HG03025 (cell line): Measurements from ENCODE around the gene QRICH1.

Experiments
- ATAC-seq: cut with Tn5 transposase; IDR thresholded peaks from one replicate; pipeline ENCODE4 v1.9.1; 2021; ENCODE audit warnings: mild to moderate bottlenecking, moderate library complexity; ENCODE audit not compliant: unreplicated experiment, low FRiP score

The QRICH1 gene

DNA sequence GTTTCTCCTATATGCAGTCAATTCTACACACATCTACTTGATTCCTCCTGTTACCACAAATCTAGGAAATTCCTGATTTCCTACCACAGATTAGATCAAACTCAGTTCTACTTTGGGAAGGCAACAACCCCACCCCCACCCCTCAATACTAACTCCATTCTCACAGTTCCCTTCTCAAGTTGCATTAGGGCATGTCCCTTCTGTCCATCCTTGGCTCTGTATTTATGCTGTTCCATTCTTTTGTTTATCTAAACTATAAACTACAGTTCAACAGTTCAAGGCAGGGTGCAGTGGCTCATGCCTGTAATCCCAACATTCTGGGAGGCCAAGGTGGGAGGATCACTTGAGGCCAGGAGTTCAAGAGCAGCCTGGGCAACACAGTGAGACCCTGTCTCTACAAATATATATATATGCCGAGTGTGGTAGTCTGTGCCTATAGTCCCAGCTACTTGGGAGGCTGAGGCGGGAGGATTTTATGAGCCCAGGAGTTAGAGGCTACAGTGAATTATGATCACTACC lies 39.5 kb downstream of the QRICH1 start:
- ATAC-seq = no peak

DNA sequence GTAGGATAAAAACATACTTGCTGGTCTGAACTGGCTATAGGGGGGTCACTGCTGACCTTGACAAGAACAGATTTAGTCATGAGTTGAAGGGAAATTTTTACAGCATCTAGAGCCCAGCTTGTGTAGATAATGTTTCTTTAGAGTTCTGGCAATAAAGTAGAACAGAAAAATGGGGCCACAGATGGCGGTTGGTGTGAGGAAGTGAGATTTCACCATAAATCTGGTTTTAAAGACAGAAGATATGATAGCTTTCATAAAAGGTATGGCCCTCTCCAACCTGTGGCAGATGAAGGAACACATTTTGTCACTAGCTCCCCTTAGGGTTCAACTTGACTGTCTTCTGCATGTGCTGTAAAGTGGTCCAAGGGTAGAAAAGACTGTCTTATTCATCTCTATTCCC lies 40.3 kb downstream of the QRICH1 start:
- ATAC-seq = no peak

DNA sequence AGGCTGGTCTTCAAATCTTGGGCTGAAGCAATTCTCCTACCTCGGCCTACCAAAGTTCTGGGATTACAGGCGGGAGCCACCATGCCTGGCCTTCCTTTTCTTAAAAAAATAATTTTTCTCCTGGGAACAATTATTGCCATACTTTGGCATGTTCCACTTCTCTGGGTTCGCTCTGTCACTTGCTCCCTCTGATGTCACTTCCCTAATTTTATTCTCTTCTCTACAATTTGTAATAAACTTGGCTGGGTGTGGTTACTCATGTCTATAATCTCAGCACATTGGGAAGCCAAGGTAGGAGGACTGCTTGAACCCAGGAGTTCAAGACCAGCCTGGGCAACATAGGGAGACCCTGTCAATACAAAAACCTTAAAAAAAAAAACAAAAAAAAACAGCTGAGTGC lies 58.6 kb downstream of the QRICH1 start:
- no peak for ATAC-seq

DNA sequence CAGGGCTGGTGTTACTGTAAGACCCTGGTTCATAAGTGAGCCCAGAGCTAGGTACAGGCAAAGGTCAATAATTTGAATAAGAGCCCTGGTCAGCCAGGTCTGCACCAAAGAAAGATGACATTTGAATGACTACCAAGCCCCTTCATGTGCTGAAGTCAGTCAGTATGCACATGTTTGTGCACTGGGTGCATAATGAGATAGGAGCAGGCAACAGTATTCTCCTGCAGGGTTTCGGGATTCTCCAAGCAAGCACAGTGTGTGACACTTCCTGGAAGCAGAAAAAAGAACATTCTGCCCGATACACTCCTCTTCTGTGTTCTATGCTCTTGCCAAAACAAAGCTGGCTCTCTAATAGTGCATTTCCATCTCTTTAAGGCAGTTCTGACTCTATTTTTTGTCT lies 59.2 kb downstream of the QRICH1 start:
- no peak for ATAC-seq

DNA sequence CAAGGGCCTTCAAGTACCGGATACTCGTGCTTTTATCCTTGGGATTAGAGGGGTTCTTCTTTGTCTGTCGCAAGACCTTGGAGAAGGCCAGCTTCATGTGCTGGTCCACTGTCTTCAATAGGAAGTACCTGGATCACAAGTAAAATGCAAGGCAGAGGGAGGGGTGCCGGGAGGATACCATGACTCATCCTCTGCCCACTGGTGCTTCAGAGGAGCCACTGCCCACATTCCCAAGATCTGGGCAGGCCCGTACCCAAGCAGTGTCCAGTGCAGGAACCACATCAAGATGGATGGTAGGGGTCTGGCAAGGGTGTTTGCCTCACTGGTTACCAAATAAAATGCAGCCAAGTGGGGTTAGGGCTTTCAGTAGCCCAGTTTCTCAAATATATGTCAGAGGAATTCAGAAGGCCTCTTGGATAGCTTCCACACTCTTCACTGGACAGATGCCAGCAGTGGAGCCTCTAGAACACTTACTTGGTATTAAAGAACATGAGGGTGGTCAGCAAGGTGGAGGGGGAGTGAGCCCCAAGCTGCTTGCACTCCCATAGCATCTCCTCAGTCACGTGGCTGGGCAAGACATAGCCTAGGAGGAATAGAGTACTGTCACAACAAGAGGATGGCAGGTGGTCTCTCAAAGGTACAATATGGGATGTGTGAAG lies 61.1 kb downstream of the QRICH1 start:
- no peak for ATAC-seq

DNA sequence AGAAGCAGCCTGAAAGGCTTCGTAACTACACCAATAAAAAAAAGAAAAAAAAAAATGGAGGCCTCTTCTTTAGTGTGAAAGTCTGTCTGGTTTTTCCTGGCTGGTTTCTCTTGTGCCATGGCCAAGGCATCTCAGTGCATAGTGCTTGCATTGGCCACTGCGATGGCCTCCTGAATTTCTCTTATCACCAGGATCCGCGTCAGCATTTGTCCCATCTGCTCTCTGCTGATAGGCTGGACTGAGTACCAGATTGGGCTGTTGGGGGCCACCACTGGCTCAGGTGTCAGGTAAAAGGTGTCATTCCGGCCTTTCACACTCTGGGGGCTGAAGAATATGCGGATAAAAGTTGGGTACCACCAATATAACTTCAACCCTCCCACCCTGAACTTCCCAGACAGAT lies 63.5 kb downstream of the QRICH1 start:
- no peak for ATAC-seq

DNA sequence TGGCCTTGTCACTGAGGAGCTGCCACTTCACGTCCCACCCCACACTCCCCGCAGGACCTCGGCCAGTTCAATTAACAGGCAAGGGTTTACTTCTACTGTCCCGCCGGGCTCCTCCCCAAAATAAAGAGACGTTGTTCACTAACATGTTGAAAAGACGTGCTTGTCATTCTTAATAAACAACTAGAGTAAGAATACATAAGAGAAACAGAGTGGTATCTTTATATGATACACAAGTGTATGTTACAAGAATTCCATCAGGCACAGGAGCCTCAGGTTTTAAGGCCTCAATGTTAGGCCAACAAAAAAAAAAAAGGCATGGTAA lies 64.3 kb downstream of the QRICH1 start:
- ATAC-seq = no peak

DNA sequence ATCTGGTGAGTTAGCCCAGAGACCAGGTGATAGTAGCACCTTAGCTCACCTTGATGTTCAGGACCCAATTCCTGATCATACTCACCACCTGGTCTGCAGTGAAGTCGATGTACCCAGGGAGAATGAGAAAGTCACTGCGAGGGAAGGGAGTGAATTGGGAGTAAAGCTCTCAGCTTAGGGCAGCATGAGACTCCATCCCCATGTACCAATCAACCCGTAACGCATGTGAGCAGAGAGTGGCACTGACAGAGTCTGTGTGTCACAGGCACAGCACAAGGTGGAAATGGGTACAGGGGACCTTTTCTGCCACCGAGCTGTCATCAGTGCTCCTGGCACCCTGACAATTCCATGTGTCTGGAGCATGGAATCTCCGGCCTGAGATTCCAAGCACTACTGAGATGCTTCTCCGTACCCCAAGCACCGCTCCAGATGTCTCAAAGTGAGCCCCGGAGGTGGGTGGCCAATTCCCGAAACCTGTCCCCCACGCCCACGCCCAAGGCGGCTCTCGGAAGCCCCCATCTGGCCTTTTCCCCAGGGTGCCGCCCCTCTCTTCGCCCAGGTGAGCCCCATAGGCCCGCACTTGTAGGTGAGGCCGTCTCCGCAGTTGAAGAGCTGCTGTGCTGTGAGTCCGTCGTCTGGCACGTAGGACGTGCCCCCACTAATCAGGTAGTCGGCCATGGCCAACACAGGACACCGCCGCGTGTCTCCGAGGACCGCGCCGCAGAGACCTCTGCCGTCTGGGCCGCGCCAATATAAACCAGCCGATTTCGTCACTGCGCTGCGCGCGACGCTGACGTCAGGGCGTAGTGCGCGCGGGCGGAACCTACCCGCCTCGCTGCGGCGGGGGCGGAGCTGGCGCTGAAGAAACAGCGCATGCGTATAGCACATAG lies 65.0 kb downstream of the QRICH1 start, which contains the start of gene IMPDH2:
Gene IMPDH2 (minus strand): TSS at position 726 of the 890 bp plus-strand sequence. CDS start 48 bp downstream, at position 678.
- peak; percentile 79 for ATAC-seq

DNA sequence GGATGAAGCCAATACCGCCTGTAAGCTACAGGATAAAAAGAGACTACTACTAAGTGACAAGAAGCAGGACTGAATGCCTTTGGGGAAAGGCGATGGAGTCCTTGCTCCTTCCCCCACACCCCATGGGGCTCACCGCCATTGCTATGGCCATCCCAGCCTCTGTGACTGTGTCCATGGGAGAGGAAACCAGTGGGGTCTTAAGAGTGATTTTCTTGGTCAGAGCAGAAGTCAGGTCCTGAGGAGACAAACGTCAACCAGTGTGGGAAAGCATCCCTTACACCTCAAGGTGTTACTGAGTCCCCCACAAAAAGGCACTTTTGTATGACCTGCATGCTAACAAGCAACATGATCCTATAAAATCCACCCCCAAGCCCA lies 65.6 kb downstream of the QRICH1 start:
- ATAC-seq = no peak

DNA sequence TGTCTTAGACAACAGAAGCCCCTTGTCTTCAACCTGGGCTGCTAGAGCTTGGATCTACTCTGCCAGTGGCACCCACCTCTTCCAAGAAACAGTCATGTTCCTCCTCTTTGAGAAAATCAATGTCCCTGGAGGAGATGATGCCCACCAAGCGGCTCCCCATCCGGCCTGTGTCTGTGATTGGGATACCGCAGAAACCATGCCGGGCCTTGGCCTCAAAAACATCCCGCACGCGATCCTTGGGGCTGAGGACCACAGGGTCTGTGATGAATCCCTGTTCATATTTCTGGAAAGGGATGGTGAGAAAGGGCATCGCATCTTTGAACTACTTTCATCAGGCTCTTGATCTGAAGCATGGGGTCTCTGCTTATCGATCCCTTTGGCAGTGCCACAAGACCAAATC lies 66.2 kb downstream of the QRICH1 start:
- ATAC-seq = no peak

DNA sequence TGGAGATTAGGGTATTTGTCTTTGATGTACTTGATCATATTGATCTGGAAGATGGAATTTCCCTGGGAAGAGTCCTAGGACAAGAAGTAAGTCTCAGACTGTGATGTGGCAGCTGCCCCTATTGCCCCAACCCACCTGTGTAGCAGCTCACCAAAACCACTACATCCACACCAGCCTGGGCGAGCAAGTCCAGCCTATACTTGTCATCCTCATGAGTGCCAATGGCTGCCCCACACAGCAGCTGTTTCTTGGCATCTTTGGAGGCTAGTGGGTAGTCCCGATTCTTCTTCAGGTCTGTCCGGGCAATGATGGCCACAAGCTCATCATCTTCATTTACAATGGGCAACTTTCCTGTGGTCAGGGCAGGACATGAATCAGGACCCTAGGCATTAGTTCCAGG lies 67.3 kb downstream of the QRICH1 start:
- ATAC-seq = no peak

DNA sequence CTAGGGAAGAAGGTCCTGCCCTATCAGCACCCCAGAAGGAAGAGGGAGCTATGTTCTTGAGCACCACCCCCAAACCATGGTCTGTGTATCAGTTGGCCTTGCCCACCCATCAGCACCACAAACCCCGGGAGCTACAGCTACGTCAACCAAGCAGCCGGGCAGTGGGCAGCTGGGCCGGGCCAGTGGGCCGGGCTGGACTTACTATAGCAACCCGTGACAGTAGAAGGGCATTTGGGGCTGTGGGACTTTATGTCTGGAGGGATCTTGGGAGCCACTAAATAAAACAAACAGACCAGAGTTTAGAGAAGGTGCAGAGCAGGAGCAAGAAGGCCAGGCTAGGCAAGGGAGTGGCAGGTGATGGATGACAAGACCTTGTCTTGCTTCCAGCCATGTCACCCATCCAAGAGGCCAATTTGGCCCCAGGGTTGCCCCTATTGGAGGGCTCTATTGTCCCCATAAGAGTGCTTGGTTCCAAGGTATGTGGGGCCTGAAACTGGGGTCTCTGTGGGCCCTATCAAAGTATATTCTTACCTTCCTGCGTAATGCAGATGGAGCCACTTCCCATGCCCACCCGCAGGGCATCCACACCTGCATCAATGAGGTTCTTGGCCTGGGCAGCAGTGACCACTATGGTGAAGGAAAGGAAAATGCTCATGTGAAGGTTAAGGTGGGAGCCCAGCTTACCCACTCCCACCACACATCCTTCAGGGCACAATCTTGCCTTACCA lies 67.9 kb downstream of the QRICH1 start:
- ATAC-seq = no peak

DNA sequence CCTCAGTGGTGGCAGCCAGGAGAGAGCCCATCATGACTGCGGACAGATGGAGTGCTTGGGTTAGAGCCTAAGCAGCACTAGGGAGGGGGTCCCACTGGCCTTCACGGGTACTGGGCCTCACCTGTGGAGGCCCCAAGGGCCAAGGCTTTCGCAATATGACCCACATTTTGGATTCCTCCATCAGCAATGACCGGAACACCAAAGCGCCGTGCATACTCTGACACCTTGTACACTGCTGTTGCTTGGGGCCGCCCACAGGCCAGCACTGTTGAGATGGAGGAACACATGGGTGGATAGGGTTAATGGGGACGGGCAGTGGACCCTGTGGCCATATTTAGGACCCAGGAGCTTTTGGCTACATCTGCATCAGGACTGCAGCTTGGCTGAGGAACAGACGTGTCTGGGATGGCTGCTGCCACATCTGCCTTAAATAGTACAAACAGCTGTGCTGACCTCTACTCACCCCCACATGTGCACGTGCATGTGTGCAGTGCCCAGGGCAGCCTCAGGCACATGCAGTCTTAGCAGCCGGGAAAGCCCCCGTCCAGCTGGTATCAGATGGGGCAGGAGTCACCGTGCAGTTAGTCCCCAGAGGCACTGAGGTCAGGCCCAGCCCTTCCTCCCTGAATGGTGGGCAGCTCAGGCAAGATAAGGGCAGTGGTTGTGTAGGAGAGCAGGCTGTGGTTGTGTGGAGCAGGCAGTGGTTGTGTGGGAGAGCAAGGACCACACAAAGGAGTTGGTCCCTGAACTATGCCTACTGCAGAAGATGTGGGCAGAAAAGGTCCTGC lies 68.7 kb downstream of the QRICH1 start:
- ATAC-seq = no peak

DNA sequence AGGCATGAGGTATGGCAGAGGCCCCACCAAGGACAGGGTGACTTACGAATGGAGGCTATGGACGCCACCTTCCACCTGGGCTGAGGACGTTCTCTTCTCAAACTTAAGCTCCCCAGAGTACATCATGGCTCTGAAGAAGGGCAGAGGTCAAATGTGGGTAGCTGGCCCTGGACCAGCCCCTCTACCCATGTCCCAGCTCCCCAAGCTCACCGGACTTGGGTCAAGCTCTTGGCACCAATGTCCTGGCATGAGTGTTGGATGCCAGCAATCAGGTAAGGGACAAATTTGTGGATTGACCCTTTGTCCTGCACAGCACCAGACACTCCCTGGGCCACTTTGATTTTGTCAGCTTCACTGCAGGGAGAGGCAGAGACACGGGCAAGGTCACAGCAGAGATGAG lies 69.4 kb downstream of the QRICH1 start:
- no peak for ATAC-seq

DNA sequence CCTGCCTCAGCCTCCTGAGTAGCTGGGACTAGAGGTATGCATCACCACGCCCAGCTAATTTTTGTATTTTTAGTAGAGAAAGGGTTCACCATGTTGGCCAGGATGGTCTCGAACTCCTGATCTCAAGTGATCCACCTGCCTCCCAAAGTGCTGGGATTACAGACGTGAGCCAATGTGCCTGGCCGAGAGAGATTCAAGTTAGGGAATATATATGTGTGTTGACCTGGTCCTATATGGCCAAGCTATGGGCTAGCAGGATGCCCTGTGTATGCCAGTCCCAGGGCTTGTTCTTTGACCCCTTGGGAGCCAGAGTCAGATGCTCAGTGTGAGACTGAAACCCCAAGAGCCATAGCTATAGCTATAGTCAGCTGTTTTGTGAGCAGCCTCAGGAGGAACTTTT lies 70.1 kb downstream of the QRICH1 start:
- ATAC-seq = no peak

DNA sequence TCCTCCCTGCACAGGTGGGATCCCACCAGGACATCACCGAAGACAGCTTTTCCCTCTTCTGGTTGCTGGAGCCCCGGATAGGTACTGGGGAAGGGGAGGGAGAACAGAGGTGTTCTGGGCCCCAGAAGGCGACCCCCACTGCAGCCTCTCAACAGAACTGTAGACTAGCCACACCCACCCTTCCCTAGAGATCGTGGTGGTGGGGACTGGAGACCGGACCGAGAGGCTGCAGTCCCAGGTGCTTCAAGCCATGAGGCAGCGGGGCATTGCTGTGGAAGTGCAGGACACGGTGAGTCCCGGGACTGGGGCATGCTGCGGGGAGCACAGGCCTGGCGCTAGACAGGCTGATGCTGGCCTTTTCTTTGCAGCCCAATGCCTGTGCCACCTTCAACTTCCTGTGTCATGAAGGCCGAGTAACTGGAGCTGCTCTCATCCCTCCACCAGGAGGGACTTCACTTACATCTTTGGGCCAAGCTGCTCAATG lies 71.1 kb downstream of the QRICH1 start:
- ATAC-seq = no peak

DNA sequence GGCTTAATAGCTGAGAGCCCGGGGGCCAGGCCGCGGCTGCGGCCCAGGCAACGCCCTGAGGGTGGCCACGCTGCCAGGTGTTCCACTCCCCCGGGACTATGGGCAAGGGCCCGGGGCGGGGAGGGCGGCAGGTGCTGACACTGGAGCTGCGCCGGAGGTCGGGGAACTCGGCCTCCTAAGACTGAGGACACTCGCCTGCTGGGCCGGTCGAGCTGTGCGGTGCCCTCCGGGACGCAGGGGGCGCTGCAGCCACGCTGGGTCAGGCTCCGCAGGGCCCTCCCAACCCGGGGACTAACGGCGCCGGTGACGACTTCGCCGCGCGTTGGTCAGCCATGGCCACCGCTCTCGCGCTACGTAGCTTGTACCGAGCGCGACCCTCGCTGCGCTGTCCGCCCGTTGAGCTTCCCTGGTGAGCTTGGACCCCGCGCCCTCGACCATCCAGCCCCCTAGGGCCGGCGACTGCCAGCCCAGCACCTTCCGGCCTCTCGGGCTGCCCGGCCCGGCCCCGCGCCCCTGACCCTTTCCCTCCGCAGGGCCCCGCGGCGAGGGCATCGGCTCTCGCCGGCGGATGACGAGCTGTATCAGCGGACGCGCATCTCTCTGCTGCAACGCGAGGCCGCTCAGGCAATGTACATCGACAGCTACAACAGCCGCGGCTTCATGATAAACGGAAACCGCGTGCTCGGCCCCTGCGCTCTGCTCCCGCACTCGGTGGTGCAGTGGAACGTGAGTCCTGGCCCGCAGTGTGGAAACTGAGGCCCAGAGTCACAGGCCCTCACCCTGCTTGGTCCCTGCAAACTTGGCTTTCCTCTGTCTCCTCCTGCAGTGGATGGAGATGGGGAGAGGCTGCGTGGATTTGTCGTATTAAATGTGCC lies 71.8 kb downstream of the QRICH1 start, which contains the start of gene NDUFAF3:
Gene NDUFAF3 (plus strand): TSS at position 309 of the 875 bp plus-strand sequence. CDS start 24 bp downstream, at position 333.
- peak; percentile 42 for ATAC-seq

DNA sequence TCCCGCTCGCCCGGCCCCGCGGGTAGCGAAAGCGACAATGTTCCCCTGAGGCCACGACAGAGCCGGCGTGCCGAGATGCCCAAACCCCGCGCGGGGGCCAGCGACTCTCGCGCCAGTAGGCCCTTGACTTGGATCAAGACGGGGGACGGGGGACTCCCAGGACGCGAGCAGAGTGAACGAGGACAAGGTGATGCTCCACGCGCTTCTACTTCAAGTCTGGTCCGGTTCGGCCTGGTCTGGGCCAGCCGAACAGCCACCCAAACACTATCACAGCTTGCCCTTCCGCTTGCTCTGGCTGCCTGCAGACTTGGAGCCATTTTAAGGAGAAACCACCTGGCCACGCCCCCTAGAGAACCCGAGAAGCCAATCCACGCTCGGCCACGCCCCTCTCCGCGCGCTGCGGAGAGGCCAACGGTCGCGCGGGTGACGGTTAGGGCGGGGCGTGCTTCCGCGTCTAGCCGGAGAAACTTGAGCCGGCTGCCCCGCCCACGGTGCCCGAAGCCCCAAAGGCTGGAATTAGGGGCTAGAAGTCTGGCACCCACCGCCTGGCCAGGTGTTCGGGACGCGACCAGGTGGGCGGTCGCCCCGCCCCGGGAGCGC lies 72.6 kb downstream of the QRICH1 start:
- peak; percentile 41 for ATAC-seq
